Uterus (tissue), 4 donors: ENCODE data around the gene CLDN25. TPM values are rescaled to one million over a fixed set of nuclear protein-coding genes. Genes with fewer than 3 reads are reported as not detected.

Experiments
- DNase-seq, 2 donors: peaks; one replicate each; pipeline ENCODE4 v3.0.0-alpha.2; 2019 to 2020
- H3K27ac ChIP-seq, 2 donors: fragments of 200-600 bp; sonication (generic); 1 replicate in 1 of 2; 2 replicates in 1 of 2; pipeline ENCODE4 v1.5.1; 2016 to 2018
- H3K27me3 ChIP-seq, 2 donors: fragments of 200-600 bp; sonication (generic); one replicate each; pipeline ENCODE4 v1.5.1; 2018 to 2019; ENCODE audit warnings: control low read depth in 1 of 2
- H3K36me3 ChIP-seq, 2 donors: fragments of 200-600 bp; sonication (generic); one replicate each; pipeline ENCODE4 v1.5.1; 2019; ENCODE audit warnings: control low read depth in 1 of 2
- H3K4me1 ChIP-seq, 2 donors: fragments of 200-600 bp; sonication (generic); one replicate each; pipeline ENCODE4 v1.5.1; 2018 to 2019; ENCODE audit warnings: control low read depth in 1 of 2
- H3K4me3 ChIP-seq, 2 donors: fragments of 200-600 bp; sonication (generic); 1 replicate in 1 of 2; 2 replicates in 1 of 2; pipeline ENCODE4 v1.5.1; 2018 to 2019; ENCODE audit warnings: mild to moderate bottlenecking in 1 of 2
- H3K9me3 ChIP-seq, 2 donors: fragments of 200-600 bp; sonication (generic); one replicate each; pipeline ENCODE4 v1.5.1; 2019; ENCODE audit warnings: control low read depth in 1 of 2
- POLR2A ChIP-seq, 2 donors: fragments of 450-650 bp; IDR thresholded peaks; one replicate each; pipeline ENCODE4 v1.6.1; 2016; ENCODE audit warnings: antibody characterized with exemption in 2 of 2, mild to moderate bottlenecking in 1 of 2, moderate library complexity in 1 of 2
- intact Hi-C: fragments of 100-400 bp; cut with DNase I; formaldehyde crosslinking; loops from one replicate; pipeline ENCODE4 v1.15.1; 2023; ENCODE audit warnings: low total_unique reads
- total RNA-seq, 4 donors: library from RNA; depleted of rRNA in 3 of 4; stranded (reverse); fragments of >200 nt in 3 of 4; gene quantifications; one replicate each; pipeline versions ENCODE4 v1.1.0 to v1.2.4, GENCODE V29; 2014 to 2023
- TF ChIP-seq, protein P1 (sequence below), 4 experiments: fragments of 200-600 bp in 2 of 4; fragments of 450-650 bp in 2 of 4; sonication (generic) in 2 of 4; IDR thresholded peaks; one replicate each; pipeline ENCODE4 v1.5.1; 2016 to 2019; ENCODE audit warnings: antibody characterized with exemption in 4 of 4, mild to moderate bottlenecking in 2 of 4, moderate library complexity in 1 of 4
- donor health status: DM: yes; HTN: yes; CAD: no.

The CLDN25 gene
- not detected for total RNA-seq

DNA sequence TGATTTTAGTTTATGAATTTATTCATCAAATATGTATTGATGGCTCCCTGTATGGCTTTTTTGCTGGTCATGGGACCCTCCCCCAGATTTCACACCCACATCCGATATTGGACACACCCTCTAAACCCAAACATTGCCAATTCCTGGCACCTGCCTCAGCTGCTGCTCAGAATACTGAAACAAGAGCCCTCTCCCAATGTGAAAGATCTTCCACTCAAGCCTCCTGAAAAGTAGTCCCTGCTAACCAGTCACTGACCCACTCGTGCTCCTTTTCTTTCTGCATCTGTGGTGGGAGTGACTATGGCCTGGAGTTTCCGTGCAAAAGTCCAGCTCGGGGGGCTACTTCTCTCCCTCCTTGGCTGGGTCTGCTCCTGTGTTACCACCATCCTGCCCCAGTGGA is at the start of gene CLDN25:
TSS of gene CLDN25 (plus strand) at position 301 of the 400 bp plus-strand sequence. CDS start at position 301, 0 bp downstream.
- intact Hi-C loops: no loop called here
- TF ChIP-seq, protein P1, sequence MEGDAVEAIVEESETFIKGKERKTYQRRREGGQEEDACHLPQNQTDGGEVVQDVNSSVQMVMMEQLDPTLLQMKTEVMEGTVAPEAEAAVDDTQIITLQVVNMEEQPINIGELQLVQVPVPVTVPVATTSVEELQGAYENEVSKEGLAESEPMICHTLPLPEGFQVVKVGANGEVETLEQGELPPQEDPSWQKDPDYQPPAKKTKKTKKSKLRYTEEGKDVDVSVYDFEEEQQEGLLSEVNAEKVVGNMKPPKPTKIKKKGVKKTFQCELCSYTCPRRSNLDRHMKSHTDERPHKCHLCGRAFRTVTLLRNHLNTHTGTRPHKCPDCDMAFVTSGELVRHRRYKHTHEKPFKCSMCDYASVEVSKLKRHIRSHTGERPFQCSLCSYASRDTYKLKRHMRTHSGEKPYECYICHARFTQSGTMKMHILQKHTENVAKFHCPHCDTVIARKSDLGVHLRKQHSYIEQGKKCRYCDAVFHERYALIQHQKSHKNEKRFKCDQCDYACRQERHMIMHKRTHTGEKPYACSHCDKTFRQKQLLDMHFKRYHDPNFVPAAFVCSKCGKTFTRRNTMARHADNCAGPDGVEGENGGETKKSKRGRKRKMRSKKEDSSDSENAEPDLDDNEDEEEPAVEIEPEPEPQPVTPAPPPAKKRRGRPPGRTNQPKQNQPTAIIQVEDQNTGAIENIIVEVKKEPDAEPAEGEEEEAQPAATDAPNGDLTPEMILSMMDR (IDR thresholded peaks at IDR 0.05): no peak
- TF ChIP-seq POLR2A (IDR thresholded peaks at IDR 0.05): no peak
- H3K27me3 ChIP-seq: no peaks in the 10 kb centered on the region

DNA sequence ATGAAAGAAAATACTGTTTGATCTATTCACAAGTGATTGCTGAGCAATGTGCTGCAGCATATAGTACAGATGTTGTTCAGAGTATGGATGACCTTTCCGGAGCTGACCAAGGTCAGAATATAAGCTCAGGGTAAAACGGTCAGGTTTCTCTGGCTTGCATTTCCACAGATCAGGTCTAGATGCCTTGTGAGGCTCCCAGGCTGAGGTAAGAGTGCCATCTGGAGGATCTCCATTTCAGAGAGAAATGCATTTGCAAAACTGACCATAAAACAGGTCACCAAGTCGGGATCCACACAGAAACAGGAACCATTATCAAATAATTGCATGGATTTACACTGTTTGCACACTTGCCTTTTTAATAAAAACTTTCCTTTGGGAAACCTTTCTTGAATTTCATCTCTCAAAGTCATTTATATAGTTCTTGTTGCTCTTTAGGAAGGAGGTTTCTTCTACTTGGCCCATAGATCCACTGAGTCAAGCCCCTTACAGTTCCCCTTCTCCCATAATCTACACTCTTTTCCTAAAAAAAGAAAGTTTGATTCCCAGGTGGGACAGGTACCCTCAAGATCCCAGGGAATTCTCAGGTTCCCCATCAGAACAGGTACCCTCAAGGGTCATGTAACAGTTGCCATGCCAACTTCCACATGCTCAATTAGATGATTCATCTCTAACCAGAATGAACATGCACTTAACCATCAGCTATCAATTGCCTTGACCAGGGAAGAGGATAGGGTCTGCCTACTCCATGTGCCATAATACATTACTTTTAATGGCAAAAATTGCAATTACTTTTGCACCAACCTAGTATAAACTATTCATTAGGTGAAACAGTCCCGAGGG is 48.5 kb upstream of the CLDN25 start:
- Histone ChIP-seq H3K9me3 (no peaks in the 10 kb centered on the region), H3K27ac (no peak overlapping the region), H3K4me3 (no peak overlapping the region), H3K36me3 (no peaks in the 10 kb centered on the region), H3K4me1 (no peaks in the 10 kb centered on the region), H3K27me3 (no peaks in the 10 kb centered on the region)
- peak in 1 of 2 donors; percentile 24 for DNase-seq
- TF ChIP-seq, protein P1 (IDR thresholded peaks at IDR 0.05): peak; percentile 35 to 58 (median 54)
- no peak for TF ChIP-seq POLR2A (IDR thresholded peaks at IDR 0.05)
- intact Hi-C loops: no loop called here

More for the DNA sequence above, at the start of gene CLDN25:
- Histone ChIP-seq H3K27ac (no peak within 1 kb of the TSS), H3K9me3 (no peaks in the 10 kb centered on the region), H3K36me3 (no peaks in the 10 kb centered on the region), H3K4me1 (no peaks in the 10 kb centered on the region), H3K4me3 (no peak within 1 kb of the TSS)
- no peak for DNase-seq

DNA sequence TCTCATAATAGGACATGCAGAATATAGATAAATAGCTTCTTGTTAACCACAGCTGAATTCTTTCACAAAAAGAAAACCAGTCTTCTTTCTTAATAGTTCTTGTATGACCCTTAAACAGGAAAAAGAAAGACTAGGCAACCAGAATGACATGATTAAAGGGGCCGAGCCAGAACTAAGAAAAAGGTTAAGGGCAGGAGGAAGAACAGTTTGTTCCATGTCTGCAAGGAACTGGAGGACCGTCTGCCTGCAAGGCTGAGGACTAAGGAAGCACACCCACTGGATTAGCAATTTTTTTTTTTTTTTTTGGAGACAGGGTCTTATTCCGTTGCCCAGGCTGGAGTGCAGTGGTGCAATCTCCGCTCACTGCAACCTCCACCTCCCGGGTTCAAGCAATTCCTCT is 47.5 kb upstream of the CLDN25 start:
- no peak for DNase-seq
- TF ChIP-seq POLR2A (IDR thresholded peaks at IDR 0.05): no peak
- TF ChIP-seq, protein P1 (IDR thresholded peaks at IDR 0.05): no peak
- intact Hi-C loops: no loop called here
- H3K27ac ChIP-seq: no peak overlapping the region
- no peaks in the 10 kb centered on the region for H3K9me3 ChIP-seq
- no peaks in the 10 kb centered on the region for H3K4me1 ChIP-seq
- no peaks in the 10 kb centered on the region for H3K36me3 ChIP-seq
- no peaks in the 10 kb centered on the region for H3K27me3 ChIP-seq
- H3K4me3 ChIP-seq: no peak overlapping the region

DNA sequence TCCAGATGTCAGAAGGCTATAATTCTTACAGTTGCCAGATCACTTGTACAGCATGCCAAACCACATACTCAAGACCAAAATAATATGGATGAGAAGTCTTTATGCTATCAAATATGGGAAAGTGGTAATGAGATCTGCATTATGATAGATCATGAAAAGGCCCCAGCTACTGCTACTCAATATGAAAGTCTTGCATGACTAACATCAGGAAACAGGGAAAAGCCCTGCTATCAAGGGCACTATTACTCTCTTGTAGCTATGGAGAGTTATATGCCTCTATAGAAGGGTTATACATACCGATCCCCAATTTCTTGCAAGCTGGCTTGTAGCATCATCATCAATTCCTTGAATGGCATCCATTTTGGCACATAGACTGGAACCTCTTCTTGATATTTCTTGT is 43.3 kb upstream of the CLDN25 start:
- TF ChIP-seq, protein P1 (IDR thresholded peaks at IDR 0.05): no peak
- no peak for TF ChIP-seq POLR2A (IDR thresholded peaks at IDR 0.05)
- H3K4me1 ChIP-seq: no peaks in the 10 kb centered on the region
- H3K27me3 ChIP-seq: no peaks in the 10 kb centered on the region
- no peaks in the 10 kb centered on the region for H3K9me3 ChIP-seq
- no peak overlapping the region for H3K4me3 ChIP-seq
- no peak overlapping the region for H3K27ac ChIP-seq
- intact Hi-C loops: no loop called here
- no peak for DNase-seq
- H3K36me3 ChIP-seq: no peaks in the 10 kb centered on the region

DNA sequence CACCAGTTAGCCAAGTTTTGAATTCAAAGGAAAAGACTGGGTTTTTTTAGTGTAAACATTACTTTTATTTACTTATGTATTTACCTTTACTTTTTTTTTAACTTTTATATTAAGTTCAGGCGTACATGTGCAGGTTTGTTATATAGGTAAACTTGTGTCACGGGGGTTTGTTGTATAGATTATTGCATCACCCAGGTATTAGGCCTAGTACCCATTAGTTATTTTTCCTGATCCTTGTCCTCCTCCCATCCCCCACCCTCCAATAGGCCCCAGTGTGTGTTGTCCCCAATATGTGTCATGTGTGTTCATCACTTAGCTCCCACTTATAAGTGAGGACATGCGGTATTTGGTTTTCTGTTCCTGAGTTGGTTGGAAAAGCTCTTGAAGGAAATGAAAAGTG is 26.7 kb upstream of the CLDN25 start:
- no peaks in the 10 kb centered on the region for H3K27me3 ChIP-seq
- no peaks in the 10 kb centered on the region for H3K4me1 ChIP-seq
- H3K36me3 ChIP-seq: no peaks in the 10 kb centered on the region
- H3K9me3 ChIP-seq: no peaks in the 10 kb centered on the region
- intact Hi-C loops: no loop called here
- no peak overlapping the region for H3K27ac ChIP-seq
- DNase-seq: no peak
- no peak for TF ChIP-seq POLR2A (IDR thresholded peaks at IDR 0.05)
- TF ChIP-seq, protein P1 (IDR thresholded peaks at IDR 0.05): no peak
- no peak overlapping the region for H3K4me3 ChIP-seq
